ENCODE data around the gene CALML4.

DNA sequence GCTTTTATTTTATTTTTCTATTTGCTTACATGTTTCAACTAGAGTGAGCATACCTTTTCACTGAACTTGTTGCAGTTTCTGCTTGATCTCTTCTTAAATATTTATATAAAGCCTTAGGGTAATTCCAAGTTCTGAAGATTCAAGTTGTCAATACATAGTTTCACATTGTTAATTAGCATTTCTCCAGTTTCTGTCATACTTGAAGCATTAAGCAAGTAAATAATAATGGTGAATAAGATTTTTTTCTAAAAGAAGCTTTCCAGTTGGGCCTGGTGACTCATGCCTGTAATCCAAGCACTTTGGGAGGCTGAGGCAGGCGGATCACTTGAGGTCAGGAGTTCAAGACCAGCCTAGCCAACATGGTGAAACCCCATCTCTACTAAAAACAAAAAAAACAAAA, 53.9 kb downstream of the CALML4 start:
- TF ChIP-seq POLR2A (IDR thresholded peaks at IDR 0.05) = no peak
- TF ChIP-seq CTCF (IDR thresholded peaks at IDR 0.05) = no peak
- no peak for TF ChIP-seq POLR2AphosphoS5 (IDR thresholded peaks at IDR 0.05)

All from gastroesophageal sphincter (tissue), 3 donors.